Mammary epithelial cell (primary cell): Measurements from ENCODE around the gene ARHGAP42.

Experiments
- CTCF ChIP-seq, 2 donors: IDR thresholded peaks in 1 of 2; conservative IDR thresholded peaks in 1 of 2; 2 replicates each; pipeline ENCODE4 v1.5.1; 2011 to 2012; ENCODE audit warnings: inconsistent platforms in 2 of 2, low read length in 2 of 2, mild to moderate bottlenecking in 2 of 2, control low read depth in 1 of 2, low read depth in 1 of 2; ENCODE audit not compliant: insufficient read depth in 1 of 2; ENCODE audit errors: extremely low read depth in 1 of 2
- EZH2 ChIP-seq: IDR thresholded peaks from 2 replicates; pipeline ENCODE4 v1.6.1; 2012; ENCODE audit warnings: low read length, inconsistent platforms, borderline replicate concordance

GRCh38 chr11:100830274-100830673 is 143.2 kb downstream of the ARHGAP42 start:
- TF ChIP-seq CTCF (conservative IDR thresholded peaks at IDR 0.05 in 1 of 2, IDR thresholded peaks at IDR 0.05 in 1 of 2; ENCODE audit: extremely low read depth in 1 of 2, insufficient read depth in 1 of 2, low read depth in 1 of 2, low read length in 2 of 2) (no peak), EZH2 (no peak)
